ENCODE data around the gene MBP.
A peak's percentile ranks its signal among the peaks of the same experiment; 100 is the strongest.

Gene MBP

GRCh38 chr18:76959605-76960004 is 173.0 kb downstream of the MBP start:
- H3K4me3 ChIP-seq (ENCODE audit: low read depth, low read length) = no peak overlapping the region
- TF ChIP-seq CTCF (IDR thresholded peaks at IDR 0.05; ENCODE audit: control insufficient read depth, extremely low read depth, insufficient read depth) = no peak
- DNase-seq (ENCODE audit: low read depth) = no peak

GRCh38 chr18:76958692-76959341 is 173.8 kb downstream of the MBP start:
- no peak for TF ChIP-seq CTCF (IDR thresholded peaks at IDR 0.05; ENCODE audit: control insufficient read depth, extremely low read depth, insufficient read depth)
- DNase-seq (ENCODE audit: low read depth) = peak; percentile 65
- no peak overlapping the region for H3K4me3 ChIP-seq (ENCODE audit: low read depth, low read length)

GRCh38 chr18:76957384-76958355 is 174.9 kb downstream of the MBP start:
- H3K4me3 ChIP-seq (ENCODE audit: low read depth, low read length) = no peak overlapping the region
- DNase-seq (ENCODE audit: low read depth) = no peak
- no peak for TF ChIP-seq CTCF (IDR thresholded peaks at IDR 0.05; ENCODE audit: control insufficient read depth, extremely low read depth, insufficient read depth)

- DNase-seq (ENCODE audit: low read depth) = no peak
- no peak for TF ChIP-seq CTCF (IDR thresholded peaks at IDR 0.05; ENCODE audit: control insufficient read depth, extremely low read depth, insufficient read depth)
- H3K4me3 ChIP-seq (ENCODE audit: low read depth, low read length) = no peak overlapping the region
These were observed 175.9 kb downstream of the MBP start for GRCh38 chr18:76956648-76957047.

- peak; percentile 52 for DNase-seq (ENCODE audit: low read depth)
- peak; percentile 33 for TF ChIP-seq CTCF (IDR thresholded peaks at IDR 0.05; ENCODE audit: control insufficient read depth, extremely low read depth, insufficient read depth)
- no peak overlapping the region for H3K4me3 ChIP-seq (ENCODE audit: low read depth, low read length)
These were observed 176.9 kb downstream of the MBP start for GRCh38 chr18:76955524-76956170.

GRCh38 chr18:76953583-76954233 is 178.9 kb downstream of the MBP start:
- TF ChIP-seq CTCF (IDR thresholded peaks at IDR 0.05; ENCODE audit: control insufficient read depth, extremely low read depth, insufficient read depth) = no peak
- 0 out of 2 replicates have a peak overlapping the region, but pooled peaks have one; percentile 5 for H3K4me3 ChIP-seq (ENCODE audit: low read depth, low read length)
- peak; percentile 85 for DNase-seq (ENCODE audit: low read depth)
